Measurements from ENCODE around the gene CAMK4. TPM values are rescaled to one million over a fixed set of nuclear protein-coding genes. Genes with fewer than 3 reads are reported as not detected.

CAMK4 gene
- total RNA-seq, 1 experiment from 2014 or later = 10.2 TPM

DNA sequence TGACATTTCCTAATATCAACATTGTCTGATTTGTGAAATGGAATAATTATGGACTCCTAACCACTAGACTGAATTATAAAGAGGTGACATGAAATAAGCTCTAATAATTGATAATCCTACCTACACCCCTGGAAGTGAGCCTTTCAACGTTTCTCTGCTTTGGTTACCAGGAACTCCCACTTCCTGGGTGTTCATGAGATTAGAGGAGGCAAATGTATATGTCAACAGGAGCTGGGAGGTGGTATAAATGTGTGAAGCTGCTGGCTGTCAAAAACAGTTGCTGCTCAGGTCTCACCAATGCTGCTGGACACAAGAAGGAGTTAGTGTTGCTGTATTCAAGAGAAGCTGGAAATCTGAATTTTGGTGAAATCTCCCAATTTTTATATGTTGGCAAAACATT, 96.8 kb downstream of the CAMK4 start:
- no peak overlapping the region for H3K9ac ChIP-seq (ENCODE audit: low read length)
- ChIA-PET RAD21 (ENCODE audit: low non-redundant PET in 1 of 2, low total read pairs in 2 of 2, uncharacterized antibody in 2 of 2, unreplicated experiment in 2 of 2) (no interaction called here), POLR2A (no interaction called here), CTCF (no interaction called here)
- H3K9me3 ChIP-seq (ENCODE audit: control insufficient read depth in 1 of 2, insufficient read depth in 1 of 2, low read depth in 1 of 2, low read length in 2 of 2) = no peaks in the 10 kb centered on the region
- no peaks in the 10 kb centered on the region for H3K79me2 ChIP-seq (ENCODE audit: insufficient read depth, low read length)
- TF ChIP-seq SP1 (IDR thresholded peaks at IDR 0.05; ENCODE audit: low read depth) (no peak), POLR2AphosphoS5 (IDR thresholded peaks at IDR 0.05; ENCODE audit: low read depth, low read length) (no peak), EGR1 (IDR thresholded peaks at IDR 0.05; ENCODE audit: low read depth) (no peak), YY1 (IDR thresholded peaks at IDR 0.05; ENCODE audit: extremely low read depth, insufficient replicate concordance, low read depth, low read length) (no peak), ATF3 (IDR thresholded peaks at IDR 0.05) (no peak), RAD21 (IDR thresholded peaks at IDR 0.05; ENCODE audit: low read depth) (no peak), CBX3 (IDR thresholded peaks at IDR 0.05; ENCODE audit: low read depth) (no peak), JUND (IDR thresholded peaks at IDR 0.05) (no peak), SIN3A (IDR thresholded peaks at IDR 0.05; ENCODE audit: low read depth) (no peak), ELF1 (IDR thresholded peaks at IDR 0.05; ENCODE audit: borderline replicate concordance, low read depth) (no peak), TCF7L2 (IDR thresholded peaks at IDR 0.05; ENCODE audit: borderline replicate concordance, extremely low read depth, insufficient read depth, insufficient read length) (no peak), CEBPB (IDR thresholded peaks at IDR 0.05; ENCODE audit: low read depth) (no peak), ZFX (IDR thresholded peaks at IDR 0.05) (no peak), POLR2A (IDR thresholded peaks at IDR 0.05; ENCODE audit: borderline replicate concordance, extremely low read depth, insufficient read depth, insufficient read length) (no peak), ZNF274 (IDR thresholded peaks at IDR 0.05; ENCODE audit: low read depth, low read length) (no peak), FOSL1 (IDR thresholded peaks at IDR 0.05; ENCODE audit: low read depth) (no peak)
- TF ChIP-seq, protein P1, sequence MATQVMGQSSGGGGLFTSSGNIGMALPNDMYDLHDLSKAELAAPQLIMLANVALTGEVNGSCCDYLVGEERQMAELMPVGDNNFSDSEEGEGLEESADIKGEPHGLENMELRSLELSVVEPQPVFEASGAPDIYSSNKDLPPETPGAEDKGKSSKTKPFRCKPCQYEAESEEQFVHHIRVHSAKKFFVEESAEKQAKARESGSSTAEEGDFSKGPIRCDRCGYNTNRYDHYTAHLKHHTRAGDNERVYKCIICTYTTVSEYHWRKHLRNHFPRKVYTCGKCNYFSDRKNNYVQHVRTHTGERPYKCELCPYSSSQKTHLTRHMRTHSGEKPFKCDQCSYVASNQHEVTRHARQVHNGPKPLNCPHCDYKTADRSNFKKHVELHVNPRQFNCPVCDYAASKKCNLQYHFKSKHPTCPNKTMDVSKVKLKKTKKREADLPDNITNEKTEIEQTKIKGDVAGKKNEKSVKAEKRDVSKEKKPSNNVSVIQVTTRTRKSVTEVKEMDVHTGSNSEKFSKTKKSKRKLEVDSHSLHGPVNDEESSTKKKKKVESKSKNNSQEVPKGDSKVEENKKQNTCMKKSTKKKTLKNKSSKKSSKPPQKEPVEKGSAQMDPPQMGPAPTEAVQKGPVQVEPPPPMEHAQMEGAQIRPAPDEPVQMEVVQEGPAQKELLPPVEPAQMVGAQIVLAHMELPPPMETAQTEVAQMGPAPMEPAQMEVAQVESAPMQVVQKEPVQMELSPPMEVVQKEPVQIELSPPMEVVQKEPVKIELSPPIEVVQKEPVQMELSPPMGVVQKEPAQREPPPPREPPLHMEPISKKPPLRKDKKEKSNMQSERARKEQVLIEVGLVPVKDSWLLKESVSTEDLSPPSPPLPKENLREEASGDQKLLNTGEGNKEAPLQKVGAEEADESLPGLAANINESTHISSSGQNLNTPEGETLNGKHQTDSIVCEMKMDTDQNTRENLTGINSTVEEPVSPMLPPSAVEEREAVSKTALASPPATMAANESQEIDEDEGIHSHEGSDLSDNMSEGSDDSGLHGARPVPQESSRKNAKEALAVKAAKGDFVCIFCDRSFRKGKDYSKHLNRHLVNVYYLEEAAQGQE (IDR thresholded peaks at IDR 0.05; ENCODE audit: low read depth) = no peak
- H3K27ac ChIP-seq (ENCODE audit: low read depth, low read length) = no peak overlapping the region
- ATAC-seq (no peak), DNase-seq (ENCODE audit: low read depth, low spot score) (no peak)
- no peak overlapping the region for H2AFZ ChIP-seq (ENCODE audit: low read depth, low read length, poor library complexity, severe bottlenecking)
- H3K4me2 ChIP-seq (ENCODE audit: low read length) = no peak overlapping the region
- H3K27me3 ChIP-seq (ENCODE audit: insufficient read depth, low read length) = no peaks in the 10 kb centered on the region
- no peak overlapping the region for H3K4me3 ChIP-seq (replicated peaks in 1 of 2; ENCODE audit: low read depth in 1 of 2, low read length in 2 of 2)
- intact Hi-C loops (cut with micrococcal nuclease) = no loop called here
- H3K9me2 ChIP-seq (ENCODE audit: insufficient read depth) = no peaks in the 10 kb centered on the region
- H3K36me3 ChIP-seq (ENCODE audit: control insufficient read depth in 1 of 2, insufficient read depth in 2 of 2, low read length in 2 of 2) = no peaks in the 10 kb centered on the region
- no TSS peak for BruUV-seq (replicated peaks)
- no peaks in the 10 kb centered on the region for H4K20me1 ChIP-seq (ENCODE audit: insufficient read depth)
- H3K4me1 ChIP-seq (ENCODE audit: control insufficient read depth in 1 of 2, insufficient read depth in 2 of 2, low read length in 2 of 2) = no peaks in the 10 kb centered on the region

Data from HCT116 (cell line).